Hepatocyte (in vitro differentiated cells): ENCODE results near the gene MUC2. TPM values are rescaled to one million over a fixed set of nuclear protein-coding genes. Genes with fewer than 3 reads are reported as not detected.

ENCODE experiments used
- DNase-seq: peaks from one replicate; pipeline ENCODE4 v3.0.0-alpha.2; 2016; ENCODE audit warnings: low spot score
- H2AFZ ChIP-seq: fragments of 200-600 bp; sonication (generic); 2 replicates; pipeline ENCODE4 v1.6.0; 2016; ENCODE audit warnings: antibody characterized with exemption, mild to moderate bottlenecking
- H3K27ac ChIP-seq: fragments of 200-600 bp; sonication (generic); 2 replicates; pipeline ENCODE4 v1.5.1; 2016; ENCODE audit warnings: mild to moderate bottlenecking
- H3K27me3 ChIP-seq: fragments of 200-600 bp; sonication (generic); 2 replicates; pipeline ENCODE4 v1.6.1; 2016
- H3K36me3 ChIP-seq: fragments of 200-600 bp; sonication (generic); replicated peaks from 2 replicates; pipeline ENCODE4 v1.5.1; 2016; ENCODE audit warnings: low read depth; ENCODE audit not compliant: insufficient read depth
- H3K4me1 ChIP-seq: fragments of 200-600 bp; sonication (generic); 2 replicates; pipeline ENCODE4 v1.5.1; 2016; ENCODE audit warnings: mild to moderate bottlenecking, moderate library complexity; ENCODE audit not compliant: insufficient read depth
- H3K4me2 ChIP-seq: fragments of 200-600 bp; sonication (generic); 2 replicates; pipeline ENCODE4 v1.6.0; 2016
- H3K4me3 ChIP-seq: fragments of 200-600 bp; sonication (generic); 2 replicates; pipeline ENCODE4 v1.5.1; 2016; ENCODE audit warnings: mild to moderate bottlenecking
- H3K79me2 ChIP-seq: fragments of 200-600 bp; sonication (generic); 2 replicates; pipeline ENCODE4 v1.6.0; 2017; ENCODE audit warnings: mild to moderate bottlenecking
- H3K9me2 ChIP-seq: fragments of 200-600 bp; sonication (generic); replicated peaks from 2 replicates; pipeline ENCODE4 v1.6.0; 2017; ENCODE audit warnings: mild to moderate bottlenecking; ENCODE audit not compliant: insufficient read depth
- H3K9me3 ChIP-seq: fragments of 200-600 bp; sonication (generic); 2 replicates; pipeline ENCODE4 v1.5.1; 2016; ENCODE audit warnings: low read depth, mild to moderate bottlenecking
- H4K20me1 ChIP-seq: fragments of 200-600 bp; sonication (generic); 2 replicates; pipeline ENCODE4 v1.6.0; 2016; ENCODE audit warnings: mild to moderate bottlenecking; ENCODE audit not compliant: insufficient read depth, poor library complexity, severe bottlenecking
- EZH2 ChIP-seq: fragments of 200-600 bp; sonication (generic); IDR thresholded peaks from 2 replicates; pipeline ENCODE4 v1.6.1; 2016; ENCODE audit warnings: antibody characterized with exemption, mild to moderate bottlenecking, borderline replicate concordance
- EZH2phosphoT487 ChIP-seq: fragments of 200-600 bp; sonication (generic); IDR thresholded peaks from one replicate; pipeline ENCODE4 v1.6.1; 2018; ENCODE audit warnings: antibody characterized with exemption, mild to moderate bottlenecking, low read depth, moderate library complexity; ENCODE audit not compliant: unreplicated experiment, severe bottlenecking
- WGBS: methylation state at CpG from one replicate; pipeline ENCODE4 v1.1.6; 2016; ENCODE audit warnings: low lambda C conversion rate; ENCODE audit errors: missing lambda C conversion rate; 5-methylcytosine and 5-hydroxymethylcytosine counted together
- polyA plus RNA-seq: library from polyadenylated mRNA; unstranded; fragments of >200 nt; fragmentation: Nextera tagmentation; extraction: Ambion mirVana; gene quantifications from 2 replicates; pipeline ENCODE4 v1.2.1, GENCODE V29; 2016
- total RNA-seq: library from RNA; depleted of rRNA; stranded (reverse); fragments of >200 nt; gene quantifications from 2 replicates; pipeline ENCODE4 v1.2.3, GENCODE V29; 2014
- TF ChIP-seq, protein P1 (sequence below): fragments of 200-600 bp; sonication (generic); IDR thresholded peaks from 2 replicates; pipeline ENCODE4 v1.5.1; 2016; ENCODE audit warnings: antibody characterized with exemption, mild to moderate bottlenecking; ENCODE audit not compliant: poor library complexity

The MUC2 gene
- total and polyA plus RNA-seq, 2 experiments from 2014 or later = 0.77 to 6.7 TPM

DNA sequence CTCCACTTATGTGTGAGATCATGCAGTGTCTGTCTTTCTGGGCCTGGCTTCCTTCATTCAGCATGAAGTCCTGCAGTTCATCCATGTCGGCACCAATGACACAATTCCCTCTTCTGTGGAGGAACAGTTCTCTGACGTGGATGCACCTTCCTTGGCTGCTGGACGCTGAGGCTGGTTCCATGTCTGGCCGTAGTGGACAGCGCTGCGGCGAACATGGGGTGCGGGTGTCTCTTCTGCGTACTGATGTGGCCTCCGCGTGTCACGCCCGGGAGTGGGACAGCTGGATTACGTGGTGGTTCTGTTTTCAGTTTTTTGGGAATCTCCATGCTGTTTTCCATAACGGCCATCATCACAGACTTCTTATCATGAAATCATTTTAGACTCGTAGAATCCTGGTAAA lies 16.9 kb upstream of the MUC2 start:
- Histone ChIP-seq H3K9me2 (no peaks in the 10 kb centered on the region), H3K27me3 (no peaks in the 10 kb centered on the region), H2AFZ (no peak overlapping the region), H3K4me3 (no peak overlapping the region), H4K20me1 (no peaks in the 10 kb centered on the region), H3K79me2 (no peaks in the 10 kb centered on the region), H3K9me3 (no peaks in the 10 kb centered on the region), H3K4me2 (no peak overlapping the region), H3K4me1 (peaks cover 6% of the 10 kb centered on the region), H3K36me3 (no peaks in the 10 kb centered on the region), H3K27ac (no peak overlapping the region)
- no peak for DNase-seq
- WGBS = 88% methylated on average over 16 of the region's 16 CpGs
- TF ChIP-seq EZH2 (no peak), EZH2phosphoT487 (no peak)
- TF ChIP-seq, protein P1, sequence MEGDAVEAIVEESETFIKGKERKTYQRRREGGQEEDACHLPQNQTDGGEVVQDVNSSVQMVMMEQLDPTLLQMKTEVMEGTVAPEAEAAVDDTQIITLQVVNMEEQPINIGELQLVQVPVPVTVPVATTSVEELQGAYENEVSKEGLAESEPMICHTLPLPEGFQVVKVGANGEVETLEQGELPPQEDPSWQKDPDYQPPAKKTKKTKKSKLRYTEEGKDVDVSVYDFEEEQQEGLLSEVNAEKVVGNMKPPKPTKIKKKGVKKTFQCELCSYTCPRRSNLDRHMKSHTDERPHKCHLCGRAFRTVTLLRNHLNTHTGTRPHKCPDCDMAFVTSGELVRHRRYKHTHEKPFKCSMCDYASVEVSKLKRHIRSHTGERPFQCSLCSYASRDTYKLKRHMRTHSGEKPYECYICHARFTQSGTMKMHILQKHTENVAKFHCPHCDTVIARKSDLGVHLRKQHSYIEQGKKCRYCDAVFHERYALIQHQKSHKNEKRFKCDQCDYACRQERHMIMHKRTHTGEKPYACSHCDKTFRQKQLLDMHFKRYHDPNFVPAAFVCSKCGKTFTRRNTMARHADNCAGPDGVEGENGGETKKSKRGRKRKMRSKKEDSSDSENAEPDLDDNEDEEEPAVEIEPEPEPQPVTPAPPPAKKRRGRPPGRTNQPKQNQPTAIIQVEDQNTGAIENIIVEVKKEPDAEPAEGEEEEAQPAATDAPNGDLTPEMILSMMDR = no peak

DNA sequence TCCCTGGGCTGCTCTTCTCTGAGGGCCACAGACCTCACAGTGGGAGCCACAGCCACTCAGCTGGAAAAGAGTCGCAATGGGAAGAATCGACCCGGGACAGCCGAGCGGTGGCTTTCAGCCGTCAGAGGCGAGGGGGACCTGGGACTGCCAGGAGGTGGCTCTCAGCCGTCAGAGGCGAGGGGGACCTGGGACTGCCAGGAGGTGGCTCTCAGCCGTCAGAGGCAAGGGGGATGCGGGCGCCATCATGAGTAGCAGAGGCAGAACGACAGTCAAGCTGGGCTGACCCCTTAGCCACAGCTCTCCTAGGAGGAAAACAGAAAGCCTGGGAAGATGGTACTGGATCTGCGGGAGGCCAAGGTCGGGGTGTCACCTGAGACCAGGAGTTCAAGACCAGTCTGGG lies 14.9 kb upstream of the MUC2 start:
- Histone ChIP-seq H3K4me3 (no peak overlapping the region), H3K27ac (peak overlapping the region; percentile 88), H3K27me3 (no peaks in the 10 kb centered on the region), H3K9me2 (no peaks in the 10 kb centered on the region), H3K4me1 (no peaks in the 10 kb centered on the region), H3K4me2 (no peak overlapping the region), H3K9me3 (no peaks in the 10 kb centered on the region), H4K20me1 (no peaks in the 10 kb centered on the region), H2AFZ (no peak overlapping the region), H3K79me2 (no peaks in the 10 kb centered on the region), H3K36me3 (no peaks in the 10 kb centered on the region)
- DNase-seq = no peak
- TF ChIP-seq EZH2 = no peak
- TF ChIP-seq, protein P1 = no peak
- no peak for TF ChIP-seq EZH2phosphoT487
- WGBS = 65% methylated on average over 15 of the region's 15 CpGs

DNA sequence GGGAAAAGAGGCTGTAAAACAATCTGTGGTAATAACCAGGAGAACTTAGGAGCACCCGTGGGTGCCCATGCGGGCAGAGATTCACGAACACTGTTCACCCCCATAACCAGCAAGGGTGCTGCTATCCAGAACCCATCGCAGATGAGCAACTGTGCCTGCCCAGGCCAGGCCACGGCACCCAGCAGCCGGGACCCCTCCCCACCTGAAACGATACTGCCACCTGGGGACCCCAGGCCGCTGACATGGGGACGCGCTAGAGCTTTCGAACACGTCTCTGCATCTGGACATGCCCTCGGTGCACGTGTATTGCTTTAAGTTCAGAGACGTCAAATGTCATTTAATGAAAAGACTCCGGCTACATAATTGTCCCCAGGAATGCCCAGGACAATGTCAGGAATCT lies 14.3 kb upstream of the MUC2 start:
- Histone ChIP-seq H3K4me1 (no peaks in the 10 kb centered on the region), H3K9me3 (no peaks in the 10 kb centered on the region), H3K27ac (peak overlapping the region; percentile 88), H3K27me3 (no peaks in the 10 kb centered on the region), H3K79me2 (no peaks in the 10 kb centered on the region), H4K20me1 (no peaks in the 10 kb centered on the region), H2AFZ (no peak overlapping the region), H3K36me3 (no peaks in the 10 kb centered on the region), H3K9me2 (no peaks in the 10 kb centered on the region), H3K4me3 (no peak overlapping the region), H3K4me2 (no peak overlapping the region)
- TF ChIP-seq, protein P1 = no peak
- TF ChIP-seq EZH2phosphoT487 (no peak), EZH2 (no peak)
- no peak for DNase-seq
- WGBS = 88% methylated on average over 16 of the region's 16 CpGs
